Esophagus muscularis mucosa (tissue), 4 donors: ENCODE measurements around the gene TOM1. TPM values are rescaled to one million over a fixed set of nuclear protein-coding genes. Genes with fewer than 3 reads are reported as not detected.
A peak's percentile ranks its signal among the peaks of the same experiment; 100 is the strongest.

Experiments
- DNase-seq: peaks from one replicate; pipeline ENCODE4 v3.0.0-alpha.2; 2017; ENCODE audit errors: extremely low spot score
- H3K27ac ChIP-seq, 4 donors: fragments of 200-600 bp; sonication (generic); replicated peaks in 1 of 4; 1 replicate in 3 of 4; 2 replicates in 1 of 4; pipeline ENCODE4 v1.5.1; 2016 to 2019; ENCODE audit warnings: mild to moderate bottlenecking in 1 of 4
- H3K27me3 ChIP-seq, 4 donors: fragments of 200-600 bp; sonication (generic); one replicate each; pipeline versions ENCODE4 v1.5.1 to v1.6.0; 2016 to 2019
- H3K36me3 ChIP-seq, 4 donors: fragments of 200-600 bp; sonication (generic); one replicate each; pipeline ENCODE4 v1.5.1; 2016 to 2019
- H3K4me1 ChIP-seq, 4 donors: fragments of 200-600 bp; sonication (generic); one replicate each; pipeline ENCODE4 v1.5.1; 2016 to 2019
- H3K4me3 ChIP-seq, 4 donors: fragments of 200-600 bp; sonication (generic); 1 replicate in 2 of 4; 2 replicates in 2 of 4; pipeline ENCODE4 v1.5.1; 2016 to 2019; ENCODE audit warnings: mild to moderate bottlenecking in 4 of 4, moderate library complexity in 1 of 4
- H3K9me3 ChIP-seq, 4 donors: fragments of 200-600 bp; sonication (generic); 1 replicate in 3 of 4; 2 replicates in 1 of 4; pipeline ENCODE4 v1.5.1; 2016 to 2019
- CTCF ChIP-seq, 3 experiments: fragments of 200-600 bp in 2 of 3; fragments of 450-650 bp in 1 of 3; sonication (generic) in 2 of 3; IDR thresholded peaks; one replicate each; pipeline ENCODE4 v1.5.1; 2017 to 2019; ENCODE audit warnings: antibody characterized with exemption in 3 of 3, mild to moderate bottlenecking in 2 of 3, moderate library complexity in 1 of 3
- EP300 ChIP-seq: sonication (generic); formaldehyde crosslinking; IDR thresholded peaks from one replicate; pipeline ENCODE4 v1.6.1; 2017; ENCODE audit warnings: antibody characterized with exemption
- POLR2A ChIP-seq: fragments of 450-650 bp; IDR thresholded peaks from one replicate; pipeline ENCODE4 v1.6.1; 2017; ENCODE audit warnings: antibody characterized with exemption, moderate library complexity, mild to moderate bottlenecking, low read depth
- POLR2AphosphoS5 ChIP-seq, 2 donors: sonication (generic); formaldehyde crosslinking; IDR thresholded peaks; one replicate each; pipeline ENCODE4 v1.6.1; 2017; ENCODE audit warnings: antibody characterized with exemption in 2 of 2
- WGBS: methylation state at CpG from one replicate; pipeline ENCODE4 v1.1.5; 2018; 5-methylcytosine and 5-hydroxymethylcytosine counted together
- intact Hi-C: fragments of 100-400 bp; cut with DNase I; formaldehyde crosslinking; loops from one replicate; pipeline ENCODE4 v1.15.1; 2023
- total RNA-seq, 4 donors: library from RNA; depleted of rRNA; stranded (reverse); fragments of >200 nt; gene quantifications; one replicate each; pipeline versions ENCODE4 v1.1.0 to v1.2.1, GENCODE V29; 2016

Gene TOM1
- total RNA-seq, 4 donors from 2014 or later, result 22.8 to 44.6 (median 35.8) TPM

GRCh38 chr22:35305525-35306070 lies 5.9 kb downstream of the TOM1 start:
- H3K27me3 ChIP-seq, result no peaks in the 10 kb centered on the region
- WGBS, result 90% methylated on average over 8 of the region's 8 CpGs
- peaks cover 42 to 58% (median 42%) of the 10 kb centered on the region in 4 donors for H3K4me1 ChIP-seq
- TF ChIP-seq POLR2A (peak; percentile 12), POLR2AphosphoS5 (IDR thresholded peaks at IDR 0.05) (no peak), CTCF (IDR thresholded peaks at IDR 0.05) (no peak)
- peaks cover 0 to 15% (median 3%) of the 10 kb centered on the region in 4 donors for H3K36me3 ChIP-seq
- no peaks in the 10 kb centered on the region for H3K9me3 ChIP-seq
- intact Hi-C loops, result no loop called here
- DNase-seq, result no peak
- H3K4me3 ChIP-seq, result no peak overlapping the region
- H3K27ac ChIP-seq, result no peak overlapping the region

- TF ChIP-seq CTCF (IDR thresholded peaks at IDR 0.05), result no peak
- TF ChIP-seq EP300, result no peak
- TF ChIP-seq POLR2A, result no peak
- TF ChIP-seq POLR2AphosphoS5 (IDR thresholded peaks at IDR 0.05), result no peak
- intact Hi-C loops, result no loop called here
- no peak overlapping the region for H3K27ac ChIP-seq
- no peak for DNase-seq
- H3K4me1 ChIP-seq, result peaks cover 33 to 59% (median 37%) of the 10 kb centered on the region in 4 donors
- no peaks in the 10 kb centered on the region for H3K27me3 ChIP-seq
- H3K4me3 ChIP-seq, result no peak overlapping the region
- H3K9me3 ChIP-seq, result no peaks in the 10 kb centered on the region
- 55% methylated on average over 4 of the region's 4 CpGs for WGBS
- peaks cover 0 to 15% (median 5%) of the 10 kb centered on the region in 4 donors for H3K36me3 ChIP-seq
These were observed 6.8 kb downstream of the TOM1 start for GRCh38 chr22:35306350-35306967.

GRCh38 chr22:35307372-35307771 lies 7.7 kb downstream of the TOM1 start:
- WGBS, result 80% methylated on average over 9 of the region's 9 CpGs

GRCh38 chr22:35307892-35308291 lies 8.2 kb downstream of the TOM1 start:
- intact Hi-C loops, result no loop called here
- no peaks in the 10 kb centered on the region for H3K9me3 ChIP-seq
- no peak overlapping the region for H3K4me3 ChIP-seq
- peaks cover 0 to 15% (median 5%) of the 10 kb centered on the region in 4 donors for H3K36me3 ChIP-seq
- peaks cover 38 to 71% (median 40%) of the 10 kb centered on the region in 4 donors for H3K4me1 ChIP-seq
- H3K27ac ChIP-seq, result no peak overlapping the region
- no peak for DNase-seq
- 88% methylated on average over 7 of the region's 7 CpGs for WGBS
- TF ChIP-seq EP300 (no peak), CTCF (IDR thresholded peaks at IDR 0.05) (no peak), POLR2A (no peak), POLR2AphosphoS5 (IDR thresholded peaks at IDR 0.05) (no peak)
- no peaks in the 10 kb centered on the region for H3K27me3 ChIP-seq

More at GRCh38 chr22:35307372-35307771, 7.7 kb downstream of the TOM1 start:
- Histone ChIP-seq H3K4me1 (peaks cover 34 to 66% (median 39%) of the 10 kb centered on the region in 4 donors), H3K36me3 (peaks cover 0 to 15% (median 6%) of the 10 kb centered on the region in 4 donors), H3K4me3 (no peak overlapping the region), H3K9me3 (no peaks in the 10 kb centered on the region), H3K27ac (no peak overlapping the region), H3K27me3 (no peaks in the 10 kb centered on the region)
- no peak for TF ChIP-seq POLR2A
- TF ChIP-seq EP300, result no peak
- TF ChIP-seq CTCF (IDR thresholded peaks at IDR 0.05), result no peak
- TF ChIP-seq POLR2AphosphoS5 (IDR thresholded peaks at IDR 0.05), result no peak
- DNase-seq, result no peak
- intact Hi-C loops, result no loop called here
